Measurements from ENCODE around the gene SPTLC1. TPM values are rescaled to one million over a fixed set of nuclear protein-coding genes. Genes with fewer than 3 reads are reported as not detected.

Gene SPTLC1
- total RNA-seq, 6 experiments from 2014 or later, result 12.4 to 25.3 (median 19.3) TPM

- TF ChIP-seq, protein P1, sequence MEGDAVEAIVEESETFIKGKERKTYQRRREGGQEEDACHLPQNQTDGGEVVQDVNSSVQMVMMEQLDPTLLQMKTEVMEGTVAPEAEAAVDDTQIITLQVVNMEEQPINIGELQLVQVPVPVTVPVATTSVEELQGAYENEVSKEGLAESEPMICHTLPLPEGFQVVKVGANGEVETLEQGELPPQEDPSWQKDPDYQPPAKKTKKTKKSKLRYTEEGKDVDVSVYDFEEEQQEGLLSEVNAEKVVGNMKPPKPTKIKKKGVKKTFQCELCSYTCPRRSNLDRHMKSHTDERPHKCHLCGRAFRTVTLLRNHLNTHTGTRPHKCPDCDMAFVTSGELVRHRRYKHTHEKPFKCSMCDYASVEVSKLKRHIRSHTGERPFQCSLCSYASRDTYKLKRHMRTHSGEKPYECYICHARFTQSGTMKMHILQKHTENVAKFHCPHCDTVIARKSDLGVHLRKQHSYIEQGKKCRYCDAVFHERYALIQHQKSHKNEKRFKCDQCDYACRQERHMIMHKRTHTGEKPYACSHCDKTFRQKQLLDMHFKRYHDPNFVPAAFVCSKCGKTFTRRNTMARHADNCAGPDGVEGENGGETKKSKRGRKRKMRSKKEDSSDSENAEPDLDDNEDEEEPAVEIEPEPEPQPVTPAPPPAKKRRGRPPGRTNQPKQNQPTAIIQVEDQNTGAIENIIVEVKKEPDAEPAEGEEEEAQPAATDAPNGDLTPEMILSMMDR (IDR thresholded peaks at IDR 0.05), result no peak
- no peak for TF ChIP-seq POLR2A (IDR thresholded peaks at IDR 0.05)
- Histone ChIP-seq H3K4me1 (no peaks in the 10 kb centered on the region), H3K4me3 (no peak overlapping the region), H3K36me3 (no peaks in the 10 kb centered on the region), H3K27ac (no peak overlapping the region), H3K27me3 (no peaks in the 10 kb centered on the region), H3K9me3 (no peaks in the 10 kb centered on the region)
- ATAC-seq (no peak), DNase-seq (no peak)
- WGBS (ENCODE audit: insufficient coverage, low coverage, low lambda C conversion rate, missing lambda C conversion rate), result 7% methylated on average over 8 of the region's 8 CpGs
- intact Hi-C loops (cut with DNase I), result no loop called here
Observed at GRCh38 chr9:91995000-91995655, 120.1 kb downstream of the SPTLC1 start.

- no peaks in the 10 kb centered on the region for H3K9me3 ChIP-seq
- H3K27ac ChIP-seq, result no peak overlapping the region
- H3K36me3 ChIP-seq, result no peaks in the 10 kb centered on the region
- 15% methylated on average over 4 of the region's 4 CpGs for WGBS (ENCODE audit: insufficient coverage, low coverage, low lambda C conversion rate, missing lambda C conversion rate)
- ATAC-seq (no peak), DNase-seq (no peak)
- no peaks in the 10 kb centered on the region for H3K27me3 ChIP-seq
- H3K4me1 ChIP-seq, result no peaks in the 10 kb centered on the region
- intact Hi-C loops (cut with DNase I), result no loop called here
- TF ChIP-seq POLR2A (IDR thresholded peaks at IDR 0.05), result no peak
- TF ChIP-seq, protein P1 (IDR thresholded peaks at IDR 0.05), result no peak
- H3K4me3 ChIP-seq, result no peak overlapping the region
Observed at GRCh38 chr9:91994422-91994821, 120.8 kb downstream of the SPTLC1 start.

GRCh38 chr9:91992461-91993041 is 122.7 kb downstream of the SPTLC1 start:
- no peak overlapping the region for H3K27ac ChIP-seq
- no peak for DNase-seq
- 71% methylated on average over 11 of the region's 12 CpGs for WGBS (ENCODE audit: insufficient coverage, low coverage, low lambda C conversion rate, missing lambda C conversion rate)
- H3K4me3 ChIP-seq, result no peak overlapping the region
- H3K4me1 ChIP-seq, result no peaks in the 10 kb centered on the region
- TF ChIP-seq, protein P1 (IDR thresholded peaks at IDR 0.05), result no peak
- TF ChIP-seq POLR2A (IDR thresholded peaks at IDR 0.05), result no peak
- no peaks in the 10 kb centered on the region for H3K36me3 ChIP-seq
- H3K27me3 ChIP-seq, result no peaks in the 10 kb centered on the region
- no peak for ATAC-seq
- intact Hi-C loops (cut with DNase I), result no loop called here
- H3K9me3 ChIP-seq, result no peaks in the 10 kb centered on the region

- Histone ChIP-seq H3K27ac (no peak overlapping the region), H3K9me3 (no peaks in the 10 kb centered on the region), H3K36me3 (no peaks in the 10 kb centered on the region), H3K4me3 (no peak overlapping the region), H3K4me1 (no peaks in the 10 kb centered on the region), H3K27me3 (no peaks in the 10 kb centered on the region)
- ATAC-seq, result no peak
- no peak for DNase-seq
- intact Hi-C loops (cut with DNase I), result no loop called here
- 73% methylated on average over 11 of the region's 20 CpGs for WGBS (ENCODE audit: insufficient coverage, low coverage, low lambda C conversion rate, missing lambda C conversion rate)
- TF ChIP-seq, protein P1 (IDR thresholded peaks at IDR 0.05), result no peak
- no peak for TF ChIP-seq POLR2A (IDR thresholded peaks at IDR 0.05)
Observed at GRCh38 chr9:91991721-91992341, 123.4 kb downstream of the SPTLC1 start.
